Uterus (tissue), 4 donors: ENCODE measurements around the gene TPPP. TPM values are rescaled to one million over a fixed set of nuclear protein-coding genes. Genes with fewer than 3 reads are reported as not detected.
A peak's percentile ranks its signal among the peaks of the same experiment; 100 is the strongest.
"Not testable (repeated sequence)": the region's sequence is repeated elsewhere in the genome, so short reads cannot be mapped to it uniquely, and the experiment has no call there.

Experiments
- DNase-seq, 2 donors: peaks; one replicate each; pipeline ENCODE4 v3.0.0-alpha.2; 2019 to 2020
- H3K27ac ChIP-seq, 2 donors: fragments of 200-600 bp; sonication (generic); 1 replicate in 1 of 2; 2 replicates in 1 of 2; pipeline ENCODE4 v1.5.1; 2016 to 2018
- H3K27me3 ChIP-seq, 2 donors: fragments of 200-600 bp; sonication (generic); one replicate each; pipeline ENCODE4 v1.5.1; 2018 to 2019; ENCODE audit warnings: control low read depth in 1 of 2
- H3K36me3 ChIP-seq, 2 donors: fragments of 200-600 bp; sonication (generic); one replicate each; pipeline ENCODE4 v1.5.1; 2019; ENCODE audit warnings: control low read depth in 1 of 2
- H3K4me1 ChIP-seq, 2 donors: fragments of 200-600 bp; sonication (generic); one replicate each; pipeline ENCODE4 v1.5.1; 2018 to 2019; ENCODE audit warnings: control low read depth in 1 of 2
- H3K4me3 ChIP-seq, 2 donors: fragments of 200-600 bp; sonication (generic); 1 replicate in 1 of 2; 2 replicates in 1 of 2; pipeline ENCODE4 v1.5.1; 2018 to 2019; ENCODE audit warnings: mild to moderate bottlenecking in 1 of 2
- H3K9me3 ChIP-seq, 2 donors: fragments of 200-600 bp; sonication (generic); one replicate each; pipeline ENCODE4 v1.5.1; 2019; ENCODE audit warnings: control low read depth in 1 of 2
- CTCF ChIP-seq, 4 experiments: fragments of 200-600 bp in 2 of 4; fragments of 450-650 bp in 2 of 4; sonication (generic) in 2 of 4; IDR thresholded peaks; one replicate each; pipeline ENCODE4 v1.5.1; 2016 to 2019; ENCODE audit warnings: antibody characterized with exemption in 4 of 4, mild to moderate bottlenecking in 2 of 4, moderate library complexity in 1 of 4
- POLR2A ChIP-seq, 2 donors: fragments of 450-650 bp; IDR thresholded peaks; one replicate each; pipeline ENCODE4 v1.6.1; 2016; ENCODE audit warnings: antibody characterized with exemption in 2 of 2, mild to moderate bottlenecking in 1 of 2, moderate library complexity in 1 of 2
- intact Hi-C: fragments of 100-400 bp; cut with DNase I; formaldehyde crosslinking; loops from one replicate; pipeline ENCODE4 v1.15.1; 2023; ENCODE audit warnings: low total_unique reads
- total RNA-seq, 4 donors: library from RNA; depleted of rRNA in 3 of 4; stranded (reverse); fragments of >200 nt in 3 of 4; gene quantifications; one replicate each; pipeline versions ENCODE4 v1.1.0 to v1.2.4, GENCODE V29; 2014 to 2023
- donor health status: DM: yes; HTN: yes; CAD: no.

Gene TPPP
- total RNA-seq, 4 donors from 2014 or later = 0.26 to 8.0 (median 1.0) TPM

GRCh38 chr5:684751-685216 lies 8.4 kb downstream of the TPPP start:
- Histone ChIP-seq H3K9me3 (no peaks in the 10 kb centered on the region), H3K27ac (no peak overlapping the region), H3K36me3 (no peaks in the 10 kb centered on the region), H3K27me3 (no peaks in the 10 kb centered on the region), H3K4me3 (no peak overlapping the region), H3K4me1 (no peaks in the 10 kb centered on the region)
- no peak for TF ChIP-seq POLR2A (IDR thresholded peaks at IDR 0.05)
- TF ChIP-seq CTCF (IDR thresholded peaks at IDR 0.05) = no peak
- intact Hi-C loops = no loop called here
- DNase-seq = peak; percentile 6 to 11

- no peaks in the 10 kb centered on the region for H3K9me3 ChIP-seq
- no peaks in the 10 kb centered on the region for H3K27me3 ChIP-seq
- intact Hi-C loops = no loop called here
- H3K4me1 ChIP-seq = no peaks in the 10 kb centered on the region
- TF ChIP-seq CTCF (IDR thresholded peaks at IDR 0.05) (no peak), POLR2A (IDR thresholded peaks at IDR 0.05) (no peak)
- DNase-seq = peak in 1 of 2 donors; percentile 12
- no peak overlapping the region for H3K4me3 ChIP-seq
- no peaks in the 10 kb centered on the region for H3K36me3 ChIP-seq
- H3K27ac ChIP-seq = no peak overlapping the region
Measured at GRCh38 chr5:683551-684481, 9.3 kb downstream of the TPPP start.

- H3K4me3 ChIP-seq, H3K9me3 ChIP-seq, H3K27ac ChIP-seq, H3K36me3 ChIP-seq, H3K27me3 ChIP-seq, H3K4me1 ChIP-seq, intact Hi-C loops: not testable (repeated sequence)
- peak in 1 of 2 donors; percentile 6 for DNase-seq
Measured at GRCh38 chr5:682651-683358, 10.3 kb downstream of the TPPP start.

- H3K27ac ChIP-seq, H3K36me3 ChIP-seq, H3K27me3 ChIP-seq, intact Hi-C loops, H3K9me3 ChIP-seq, DNase-seq, H3K4me1 ChIP-seq, H3K4me3 ChIP-seq: not testable (repeated sequence)
Measured at GRCh38 chr5:682216-682615, 10.9 kb downstream of the TPPP start.

- H3K27me3 ChIP-seq, H3K27ac ChIP-seq, intact Hi-C loops, H3K9me3 ChIP-seq, H3K36me3 ChIP-seq, H3K4me3 ChIP-seq, DNase-seq, H3K4me1 ChIP-seq: not testable (repeated sequence)
Measured at GRCh38 chr5:681317-682191, 11.6 kb downstream of the TPPP start.

- H3K27me3 ChIP-seq, H3K4me1 ChIP-seq, H3K4me3 ChIP-seq, H3K9me3 ChIP-seq, H3K36me3 ChIP-seq, H3K27ac ChIP-seq, DNase-seq, intact Hi-C loops: not testable (repeated sequence)
Measured at GRCh38 chr5:680836-681235, 12.3 kb downstream of the TPPP start.

GRCh38 chr5:680118-680795 lies 12.9 kb downstream of the TPPP start:
- intact Hi-C loops, H3K27ac ChIP-seq, H3K9me3 ChIP-seq, H3K4me3 ChIP-seq, DNase-seq, H3K27me3 ChIP-seq, H3K4me1 ChIP-seq, H3K36me3 ChIP-seq: not testable (repeated sequence)

GRCh38 chr5:679166-679895 lies 13.8 kb downstream of the TPPP start:
- not testable (repeated sequence) for H3K27me3 ChIP-seq, H3K4me1 ChIP-seq, H3K9me3 ChIP-seq, H3K4me3 ChIP-seq, DNase-seq, H3K36me3 ChIP-seq, H3K27ac ChIP-seq
- intact Hi-C loops = loop anchor here (10.0 kb wide), 1 partner anchor 225 kb away; no protein-coding TSS in a partner anchor

GRCh38 chr5:678521-678920 lies 14.6 kb downstream of the TPPP start:
- not testable (repeated sequence) for DNase-seq, H3K27ac ChIP-seq, H3K9me3 ChIP-seq, H3K4me3 ChIP-seq, H3K27me3 ChIP-seq, H3K36me3 ChIP-seq
- H3K4me1 ChIP-seq = peaks cover 0 to 10% of the 10 kb centered on the region in 2 donors
- intact Hi-C loops = loop anchor here (10.0 kb wide), 1 partner anchor 226 kb away; no protein-coding TSS in a partner anchor
